HG03103 (cell line): ENCODE results near the gene CD5L.

Experiments used
- ATAC-seq: cut with Tn5 transposase; IDR thresholded peaks from one replicate; pipeline ENCODE4 v1.9.1; 2021; ENCODE audit warnings: low read depth; ENCODE audit not compliant: unreplicated experiment

The CD5L gene

DNA sequence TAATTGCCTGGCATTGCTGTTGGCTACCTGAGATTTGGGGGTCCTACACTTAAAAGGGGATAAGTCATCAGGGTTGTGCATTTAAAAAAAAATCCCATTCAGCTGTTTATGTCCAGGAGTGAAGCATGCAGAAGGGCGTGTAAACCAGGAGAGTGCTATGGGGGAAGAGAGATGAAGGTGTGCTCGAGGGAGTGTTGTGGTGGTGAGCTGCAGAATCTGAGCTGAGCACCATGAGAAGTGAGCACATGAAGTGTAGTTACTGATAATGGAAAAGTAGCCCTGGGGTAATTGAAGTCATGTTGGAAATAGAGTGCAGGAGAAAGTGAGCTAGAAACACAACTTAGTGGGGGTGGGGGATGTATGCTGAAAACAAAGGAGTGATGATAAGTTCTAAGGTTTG, 22.4 kb downstream of the CD5L start:
- ATAC-seq: no peak

DNA sequence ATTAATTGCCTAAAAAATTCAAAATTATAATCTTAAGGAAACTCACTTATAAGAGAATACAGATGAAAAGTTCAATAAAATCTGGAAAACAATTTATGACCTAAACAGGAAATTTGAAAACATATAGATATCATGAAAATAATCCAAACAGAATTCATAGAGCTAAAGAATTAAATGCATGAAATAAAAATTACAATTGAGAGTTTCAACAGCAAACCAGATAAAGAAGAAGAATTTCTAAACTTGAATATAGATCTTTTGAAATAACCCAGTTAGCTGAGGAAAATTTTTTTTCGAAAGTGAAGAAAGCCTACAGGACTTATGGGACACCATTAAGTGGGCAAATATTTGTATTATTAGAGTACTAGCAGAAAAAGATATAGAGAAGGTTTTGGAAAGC, 28.3 kb downstream of the CD5L start:
- ATAC-seq: no peak

DNA sequence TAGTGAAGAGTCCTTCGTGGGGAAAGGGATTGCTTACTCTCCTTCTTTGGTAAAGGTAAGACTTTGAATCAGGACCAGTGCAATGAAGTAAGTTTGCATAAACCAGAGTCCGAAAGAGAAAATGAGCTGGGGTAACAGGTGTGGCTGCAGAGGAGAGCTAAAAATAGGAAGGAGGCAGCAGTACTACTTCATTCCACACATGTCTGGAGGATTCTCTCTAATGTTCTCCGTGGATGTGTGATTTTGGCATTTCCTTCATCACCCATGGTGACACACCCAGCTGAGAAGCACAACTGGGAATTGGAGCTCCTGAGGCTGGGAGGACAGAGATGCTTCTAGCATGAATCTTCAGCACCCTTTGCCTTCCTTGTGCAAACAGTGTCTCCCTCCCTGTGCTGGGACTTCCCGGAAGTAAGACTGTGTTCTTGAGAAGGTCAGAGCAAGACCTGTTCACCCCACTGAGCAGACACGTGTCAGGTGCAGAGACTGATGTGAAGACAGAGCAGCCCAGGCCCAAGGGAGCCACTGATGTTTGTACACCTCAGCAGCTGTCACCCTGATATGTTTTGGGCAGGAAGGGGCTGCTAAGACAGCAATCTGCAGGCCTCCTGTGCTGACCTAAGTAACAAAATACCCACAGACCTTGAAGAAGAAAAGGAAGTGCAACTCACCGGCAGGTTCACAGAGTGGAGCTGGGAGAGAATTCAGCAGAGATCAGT, 35.0 kb downstream of the CD5L start:
- peak; percentile 87 for ATAC-seq

DNA sequence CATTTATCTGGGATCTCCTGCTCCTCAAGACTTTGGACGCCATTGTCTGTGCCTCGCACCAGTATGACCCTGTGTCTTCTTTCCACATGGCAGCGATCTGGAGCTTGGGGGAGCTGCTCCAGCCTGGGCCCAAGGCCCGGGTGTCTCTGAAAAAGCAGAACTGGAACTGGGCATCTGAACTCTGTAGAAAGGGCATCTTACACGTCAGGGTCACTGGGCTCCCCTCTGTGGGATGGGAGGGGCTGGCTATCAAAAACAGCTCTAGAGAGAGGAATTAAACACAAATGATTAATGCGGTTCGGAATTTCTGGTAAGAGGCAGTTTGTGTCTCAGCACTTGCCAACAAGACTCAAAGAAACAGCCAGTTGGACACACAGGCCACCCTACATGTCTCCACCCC, 37.8 kb downstream of the CD5L start:
- no peak for ATAC-seq

DNA sequence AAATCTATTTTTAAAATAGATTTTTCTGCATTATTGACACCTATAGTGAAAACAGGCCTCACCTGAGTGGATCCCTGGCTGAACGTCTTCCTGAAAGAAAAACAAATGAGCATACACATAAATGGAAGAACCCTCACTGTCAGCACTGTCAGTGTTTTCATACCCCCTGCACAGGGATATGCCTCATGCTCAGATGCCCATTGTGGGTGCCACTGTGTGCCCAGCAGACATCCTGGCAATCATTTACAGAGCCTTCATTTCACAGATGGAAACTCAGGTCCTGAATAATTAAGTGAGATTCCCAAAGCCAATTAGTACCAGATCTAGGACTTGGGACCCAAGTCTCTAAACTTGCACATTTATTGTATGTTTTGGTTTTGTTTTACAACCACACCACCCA, 41.6 kb downstream of the CD5L start:
- no peak for ATAC-seq

DNA sequence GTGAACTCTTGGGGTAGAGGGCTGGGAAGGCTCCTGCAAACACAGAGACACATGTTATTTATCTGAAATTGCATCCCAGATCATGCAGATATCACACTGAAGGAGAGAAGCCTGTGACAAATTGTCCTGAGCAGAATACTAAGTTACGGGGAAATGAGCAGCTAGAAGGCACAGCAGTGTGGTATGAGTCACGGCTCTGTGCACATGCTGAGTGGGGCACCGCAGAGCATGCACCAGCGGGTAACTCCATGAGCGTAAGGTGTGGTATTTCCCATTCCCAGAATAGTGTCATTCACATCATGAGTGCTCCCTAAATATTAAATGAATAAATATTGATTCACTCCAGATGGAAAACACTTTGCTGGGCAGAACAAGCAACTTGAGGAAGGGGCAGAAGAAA, 43.4 kb downstream of the CD5L start:
- no peak for ATAC-seq

DNA sequence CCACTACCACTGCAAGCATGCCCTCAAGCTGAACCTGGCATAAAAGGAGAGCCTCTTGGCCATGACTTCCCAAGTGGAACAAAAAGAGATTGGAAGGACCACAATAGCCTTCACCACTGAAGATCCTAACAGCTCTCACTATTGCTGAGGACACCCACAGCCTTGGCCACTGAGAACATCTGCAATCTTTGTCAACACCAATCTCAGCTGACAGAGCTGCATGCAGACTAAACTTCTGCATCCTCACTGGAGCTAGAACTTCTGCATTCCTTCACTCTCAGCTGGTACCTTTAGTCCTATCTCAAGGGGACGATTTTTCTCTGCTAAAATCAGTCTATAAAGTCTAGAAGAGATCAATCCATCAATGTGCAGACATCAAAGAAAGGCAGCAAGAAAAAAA, 56.4 kb downstream of the CD5L start:
- ATAC-seq: no peak

DNA sequence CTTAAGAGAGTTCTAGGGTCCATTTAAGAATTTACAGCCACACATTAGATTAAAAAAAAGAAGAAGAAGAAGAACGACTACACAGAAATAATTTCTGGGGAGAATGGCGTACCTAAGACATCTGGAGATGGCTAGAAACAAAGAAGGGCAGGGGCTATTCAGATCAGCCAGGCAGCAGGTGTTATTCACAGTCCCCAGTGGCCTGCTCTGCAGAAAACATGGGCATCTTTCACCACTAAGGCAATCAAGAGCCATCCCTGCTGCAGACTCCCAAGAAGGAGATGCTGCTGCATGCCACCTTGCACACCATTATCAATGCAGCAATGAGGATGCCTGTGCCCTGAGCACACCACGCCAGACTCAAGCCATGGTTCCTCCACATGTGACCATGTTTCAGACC, 56.8 kb downstream of the CD5L start:
- ATAC-seq: no peak

DNA sequence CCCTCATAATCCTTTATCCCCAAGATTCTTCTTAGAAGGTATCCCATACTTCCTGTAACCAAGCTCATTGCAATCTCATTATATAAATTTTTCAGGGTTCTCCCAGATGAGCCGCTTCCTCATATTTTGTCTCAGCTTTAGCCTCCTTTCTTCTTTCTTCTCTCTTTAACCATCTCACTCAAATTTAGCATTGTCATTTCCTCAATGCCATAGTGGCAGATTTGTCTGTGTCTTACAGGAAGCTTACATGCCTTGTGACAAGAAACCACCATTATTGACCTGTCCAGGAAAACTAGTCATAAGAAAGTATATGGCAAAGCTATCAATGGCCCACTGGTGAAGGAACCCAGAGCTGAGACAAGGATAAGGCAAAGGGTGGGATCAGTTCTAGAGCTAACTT, 58.7 kb downstream of the CD5L start:
- no peak for ATAC-seq

DNA sequence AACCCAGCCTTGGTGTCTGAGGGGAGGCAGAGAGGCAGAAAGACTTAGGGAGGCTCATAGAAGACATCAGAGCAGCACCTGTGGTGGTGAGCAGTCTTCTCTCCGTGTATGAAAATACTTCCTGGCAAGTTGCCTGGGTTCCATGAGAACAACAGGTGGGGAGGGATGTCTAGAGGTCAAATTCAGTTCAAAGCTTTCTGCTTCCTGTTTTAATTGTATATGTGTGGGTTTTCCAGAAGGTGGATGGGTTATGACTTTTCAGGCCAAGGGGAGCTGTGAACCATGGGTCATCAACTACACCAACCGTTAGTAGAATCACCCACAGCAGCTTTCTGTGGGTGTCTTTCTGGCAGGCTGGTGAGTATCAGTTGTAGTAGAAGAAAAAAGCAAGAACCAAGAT, 60.6 kb downstream of the CD5L start:
- ATAC-seq: peak; percentile 51
